Activated CD4-positive, alpha-beta T cell treated with anti-CD3 and anti-CD28 coated beads for 36 hours (primary cell): ENCODE data around the gene CACNA2D3. TPM values are rescaled to one million over a fixed set of nuclear protein-coding genes. Genes with fewer than 3 reads are reported as not detected.
A peak's percentile ranks its signal among the peaks of the same experiment; 100 is the strongest.

Experiments
- ATAC-seq: fragments of 200-7000 bp; cut with Tn5 transposase; one replicate; pipeline ENCODE4 v1.10.0; 2021; ENCODE audit warnings: mild to moderate bottlenecking, moderate library complexity
- CTCF ChIA-PET: fragments of 350-600 bp; sonication (Branson Sonifier 250); formaldehyde crosslinking; loops from one replicate; lab custom pipeline; 2021; ENCODE audit warnings: antibody characterized with exemption; lab: Charles Lee
- POLR2A ChIA-PET: fragments of 350-600 bp; sonication (Branson Sonifier 250); formaldehyde crosslinking; loops from one replicate; lab custom pipeline; 2021; ENCODE audit warnings: antibody characterized with exemption, inconsistent platforms; lab: Charles Lee
- DNase-seq: peaks from one replicate; pipeline ENCODE4 v3.0.0-alpha.2; 2020
- H3K27ac Mint-ChIP-seq: one replicate; pipeline ENCODE4 v1.8.0; 2021; ENCODE audit warnings: mixed read lengths
- H3K27me3 Mint-ChIP-seq: one replicate; pipeline ENCODE4 v1.8.0; 2021; ENCODE audit warnings: mixed read lengths
- H3K36me3 Mint-ChIP-seq: one replicate; pipeline ENCODE4 v1.8.0; 2021; ENCODE audit warnings: low read depth, mixed read lengths
- H3K4me1 Mint-ChIP-seq: one replicate; pipeline ENCODE4 v1.8.0; 2021; ENCODE audit warnings: mixed read lengths
- H3K4me3 Mint-ChIP-seq: one replicate; pipeline ENCODE4 v1.8.0; 2021; ENCODE audit warnings: mild to moderate bottlenecking, moderate library complexity, mixed read lengths
- H3K9me3 Mint-ChIP-seq: one replicate; pipeline ENCODE4 v1.8.0; 2021; ENCODE audit warnings: low read depth, mixed read lengths
- intact Hi-C, 2 experiments: fragments of 100-400 bp; cut with DNase I in 1 of 2; cut with micrococcal nuclease in 1 of 2; formaldehyde crosslinking; loops; one replicate each; pipeline versions ENCODE4 v1.14.2 to v1.15.1; 2022 to 2024; cut with DNase I, micrococcal nuclease
- total RNA-seq, 2 experiments: library from RNA; stranded (reverse); gene quantifications; one replicate each; pipeline ENCODE4 v1.2.3, GENCODE V29; 2021

CACNA2D3 gene
- total RNA-seq, 2 experiments from 2014 or later = not detected

DNA sequence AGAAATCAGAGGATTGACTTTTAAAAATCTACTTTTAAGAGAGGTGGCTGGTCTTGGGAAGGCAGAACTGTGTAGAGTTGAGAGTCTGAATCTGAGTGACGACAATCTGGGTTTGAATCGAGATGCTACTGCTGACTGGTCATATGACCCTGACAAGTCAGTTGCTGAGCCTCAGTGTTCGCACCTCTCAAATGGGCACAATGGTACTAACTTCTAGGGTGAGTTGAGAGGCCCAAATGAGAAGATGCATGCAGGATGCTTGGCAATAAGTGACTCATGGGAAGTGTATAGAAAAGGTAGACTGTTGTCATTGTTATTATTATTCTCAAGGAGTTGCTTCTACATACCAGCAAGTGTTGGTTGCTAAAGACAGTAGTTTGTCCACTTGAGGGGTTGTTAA is 10.3 kb downstream of the CACNA2D3 start:
- ChIA-PET POLR2A (no interaction called here), CTCF (no interaction called here)
- Mint-ChIP-seq H3K27me3 (peaks cover 6% of the 10 kb centered on the region), H3K4me1 (no peaks in the 10 kb centered on the region), H3K36me3 (no peaks in the 10 kb centered on the region), H3K27ac (no peak overlapping the region), H3K4me3 (no peak overlapping the region), H3K9me3 (no peaks in the 10 kb centered on the region)
- ATAC-seq = no peak
- DNase-seq = no peak
- intact Hi-C loops = no loop called here

DNA sequence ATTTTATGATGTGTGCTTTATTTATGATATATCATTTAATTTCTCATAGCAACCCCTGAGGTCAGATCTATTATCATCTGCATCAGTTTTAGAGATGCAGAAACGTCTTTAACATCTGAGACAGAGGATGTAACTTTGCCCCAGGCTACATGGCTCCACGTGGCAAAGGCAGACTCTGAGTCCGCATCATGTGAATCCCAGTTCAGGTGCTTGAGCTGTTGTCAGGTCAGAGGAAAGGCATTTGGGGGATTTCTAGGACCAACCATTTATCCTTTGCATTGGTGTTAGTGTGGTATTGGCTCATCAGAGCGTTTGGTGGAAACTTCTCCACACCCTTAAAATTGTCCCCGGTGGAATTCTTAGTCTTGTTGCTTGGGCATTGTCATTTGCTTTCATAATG is 10.8 kb downstream of the CACNA2D3 start:
- POLR2A ChIA-PET = no interaction called here
- no peak for ATAC-seq
- CTCF ChIA-PET = no interaction called here
- no peaks in the 10 kb centered on the region for H3K9me3 Mint-ChIP-seq
- DNase-seq = no peak
- H3K4me1 Mint-ChIP-seq = no peaks in the 10 kb centered on the region
- intact Hi-C loops = no loop called here
- H3K27me3 Mint-ChIP-seq = peaks cover 6% of the 10 kb centered on the region
- H3K4me3 Mint-ChIP-seq = no peak overlapping the region
- no peak overlapping the region for H3K27ac Mint-ChIP-seq
- H3K36me3 Mint-ChIP-seq = no peaks in the 10 kb centered on the region

DNA sequence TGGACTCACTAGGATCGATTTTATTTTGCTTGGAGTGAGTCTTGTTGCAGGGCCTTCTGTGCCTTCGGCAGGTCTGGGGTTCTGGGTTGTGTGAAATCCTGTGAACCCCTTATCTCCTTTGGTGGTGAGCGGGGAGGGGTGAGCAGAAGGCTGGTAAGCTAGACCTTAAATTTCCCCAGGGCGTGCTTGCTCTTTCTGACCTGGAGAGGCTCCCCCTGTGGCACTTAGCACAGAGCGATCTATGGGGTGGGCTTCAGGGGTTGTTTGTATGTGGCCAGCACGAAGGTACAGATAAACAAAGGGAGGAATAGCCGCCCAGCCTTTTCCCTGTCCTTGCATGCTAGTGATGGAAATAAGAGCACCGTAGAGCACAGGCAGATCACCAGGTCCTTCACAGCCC is 11.8 kb downstream of the CACNA2D3 start:
- Mint-ChIP-seq H3K36me3 (no peaks in the 10 kb centered on the region), H3K27ac (no peak overlapping the region)

DNA sequence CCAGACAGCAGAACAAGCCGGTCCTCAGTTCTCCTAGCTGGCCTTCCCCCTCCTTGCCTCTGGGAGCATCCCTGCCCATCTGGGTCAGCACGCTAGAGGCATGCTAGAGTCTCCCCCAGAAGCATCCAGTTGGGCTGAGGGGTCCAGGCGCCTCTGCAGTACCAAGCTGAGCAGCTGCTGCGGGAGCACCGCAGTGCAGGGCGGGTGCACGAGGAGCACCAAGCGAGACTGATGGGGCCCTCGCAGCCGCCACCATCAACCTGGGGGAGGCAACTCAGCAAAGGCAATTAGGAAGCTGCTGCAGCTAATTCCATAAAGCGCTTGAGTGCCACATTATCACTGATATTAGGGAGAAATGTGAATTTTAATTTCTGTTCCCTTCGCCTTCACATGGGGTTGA is 12.4 kb downstream of the CACNA2D3 start:
- no peaks in the 10 kb centered on the region for H3K4me1 Mint-ChIP-seq
- CTCF ChIA-PET = no interaction called here
- H3K9me3 Mint-ChIP-seq = no peaks in the 10 kb centered on the region
- H3K27ac Mint-ChIP-seq = no peak overlapping the region
- DNase-seq (no peak), ATAC-seq (no peak)
- no peak overlapping the region for H3K4me3 Mint-ChIP-seq
- intact Hi-C loops = no loop called here
- H3K36me3 Mint-ChIP-seq = no peaks in the 10 kb centered on the region
- POLR2A ChIA-PET = no interaction called here
- peaks cover 4% of the 10 kb centered on the region for H3K27me3 Mint-ChIP-seq

More for the DNA sequence above, 11.8 kb downstream of the CACNA2D3 start:
- H3K9me3 Mint-ChIP-seq = no peaks in the 10 kb centered on the region
- peaks cover 4% of the 10 kb centered on the region for H3K27me3 Mint-ChIP-seq
- H3K4me1 Mint-ChIP-seq = no peaks in the 10 kb centered on the region
- ChIA-PET POLR2A (no interaction called here), CTCF (no interaction called here)
- DNase-seq (no peak), ATAC-seq (no peak)
- intact Hi-C loops = no loop called here
- H3K4me3 Mint-ChIP-seq = no peak overlapping the region

DNA sequence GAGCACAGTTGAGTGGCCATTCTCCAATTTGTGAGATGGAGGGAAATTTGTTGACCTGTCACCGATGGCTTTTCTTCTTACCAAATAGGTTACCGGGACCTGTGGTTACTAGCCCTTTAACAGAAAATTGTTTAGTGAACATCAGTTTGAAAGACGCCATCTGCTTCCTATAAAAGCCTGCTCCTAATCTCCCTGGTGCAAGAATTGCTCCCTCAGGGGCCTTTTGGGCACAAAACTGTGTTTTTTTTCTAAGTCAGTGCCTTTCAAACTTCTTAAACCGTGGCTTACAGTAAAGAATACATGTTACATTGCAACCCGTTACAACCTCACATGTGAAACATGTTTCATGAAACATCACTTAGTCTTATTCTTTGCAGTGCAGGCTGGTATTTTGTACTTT is 15.0 kb downstream of the CACNA2D3 start:
- ChIA-PET CTCF (no interaction called here), POLR2A (no interaction called here)
- peaks cover 4% of the 10 kb centered on the region for H3K27me3 Mint-ChIP-seq
- H3K4me3 Mint-ChIP-seq = no peak overlapping the region
- no peaks in the 10 kb centered on the region for H3K9me3 Mint-ChIP-seq
- DNase-seq (no peak), ATAC-seq (no peak)
- intact Hi-C loops = no loop called here
- no peaks in the 10 kb centered on the region for H3K36me3 Mint-ChIP-seq
- H3K27ac Mint-ChIP-seq = no peak overlapping the region
- no peaks in the 10 kb centered on the region for H3K4me1 Mint-ChIP-seq

DNA sequence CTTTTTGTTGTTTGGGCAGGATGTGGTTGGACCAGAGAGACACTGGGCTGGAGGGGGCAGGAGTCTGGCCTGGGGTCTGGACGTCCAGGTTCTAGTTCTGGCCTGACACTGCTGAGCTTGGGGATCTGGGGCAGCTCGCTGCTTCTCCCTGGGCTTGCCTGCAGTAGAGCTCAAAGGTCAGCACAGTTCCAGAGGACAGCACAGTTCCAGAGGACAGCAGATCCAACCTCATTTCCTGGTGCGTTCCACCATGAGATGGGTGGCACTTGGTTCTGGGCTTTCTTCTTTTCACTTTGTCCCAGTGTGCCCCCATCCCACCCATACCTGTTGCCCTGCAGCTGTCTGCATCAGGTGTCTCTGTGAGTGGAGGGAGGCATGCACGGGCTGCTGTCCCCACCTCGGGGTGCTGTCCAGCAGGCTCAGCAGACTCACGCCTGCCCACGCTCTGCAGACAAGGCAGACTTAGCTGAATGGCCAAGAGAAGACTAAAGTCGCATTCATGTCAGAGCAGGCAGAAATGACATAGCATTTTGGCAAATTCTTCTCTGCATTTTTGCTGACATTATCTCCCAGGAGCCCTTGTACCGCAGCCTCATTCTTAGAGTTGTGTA is 16.7 kb downstream of the CACNA2D3 start:
- no peak for ATAC-seq
- no peak overlapping the region for H3K27ac Mint-ChIP-seq
- ChIA-PET CTCF (no interaction called here), POLR2A (no interaction called here)
- no peaks in the 10 kb centered on the region for H3K36me3 Mint-ChIP-seq
- no peaks in the 10 kb centered on the region for H3K9me3 Mint-ChIP-seq
- peaks cover 2% of the 10 kb centered on the region for H3K27me3 Mint-ChIP-seq
- H3K4me3 Mint-ChIP-seq = no peak overlapping the region
- intact Hi-C loops = no loop called here
- no peak for DNase-seq
- no peaks in the 10 kb centered on the region for H3K4me1 Mint-ChIP-seq

DNA sequence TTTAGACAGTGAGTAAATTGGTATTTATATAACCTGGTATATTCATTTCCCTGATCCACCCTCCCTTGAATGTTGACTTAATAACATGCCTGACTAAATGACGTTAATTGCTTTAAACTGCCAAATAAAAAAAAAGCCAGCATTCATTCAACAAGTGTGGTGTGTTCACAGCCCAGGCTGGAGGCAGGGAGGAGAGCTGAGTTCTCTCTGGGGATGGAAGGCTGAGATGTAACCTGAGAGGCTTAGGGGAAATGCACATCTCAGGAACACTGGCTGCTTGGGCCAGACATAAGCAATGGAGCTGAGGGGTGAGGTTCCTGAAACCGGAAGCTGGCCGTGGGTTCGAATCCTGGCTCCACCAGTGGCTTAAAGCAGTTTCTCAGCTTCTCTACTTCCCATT is 17.3 kb downstream of the CACNA2D3 start:
- intact Hi-C loops = no loop called here
- no peak for DNase-seq
- Mint-ChIP-seq H3K36me3 (no peaks in the 10 kb centered on the region), H3K4me1 (no peaks in the 10 kb centered on the region), H3K27ac (no peak overlapping the region), H3K4me3 (no peak overlapping the region), H3K9me3 (no peaks in the 10 kb centered on the region), H3K27me3 (peaks cover 5% of the 10 kb centered on the region)
- POLR2A ChIA-PET = no interaction called here
- no peak for ATAC-seq
- CTCF ChIA-PET = interaction anchor here (0.7 kb wide), 1 partner anchor 396 kb away, joined by 3 read pairs; no protein-coding TSS in a partner anchor

DNA sequence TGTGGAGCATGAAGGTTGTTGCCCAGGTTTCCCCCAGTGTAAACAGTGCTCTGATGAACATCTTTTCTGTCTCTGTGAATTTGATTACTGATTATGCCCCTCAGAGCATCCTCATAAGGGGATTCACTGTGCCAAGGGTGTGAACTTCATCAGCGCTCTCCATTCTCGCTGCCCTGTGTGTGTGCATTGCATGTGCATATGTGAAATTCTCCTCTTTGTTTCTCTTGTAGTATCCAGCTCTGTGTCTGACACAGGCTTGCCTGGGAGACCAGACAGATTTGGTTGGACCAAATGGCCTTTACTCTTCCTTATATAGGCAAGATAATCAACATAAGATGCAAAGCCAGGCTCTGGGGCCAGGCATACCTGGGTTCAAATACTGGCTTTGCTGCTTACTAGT is 21.9 kb downstream of the CACNA2D3 start:
- Mint-ChIP-seq H3K4me1 (no peaks in the 10 kb centered on the region), H3K36me3 (no peaks in the 10 kb centered on the region), H3K27ac (no peak overlapping the region), H3K27me3 (peaks cover 12% of the 10 kb centered on the region), H3K4me3 (no peak overlapping the region), H3K9me3 (no peaks in the 10 kb centered on the region)
- DNase-seq (no peak), ATAC-seq (no peak)
- intact Hi-C loops = no loop called here
- POLR2A ChIA-PET = no interaction called here
- CTCF ChIA-PET = no interaction called here

DNA sequence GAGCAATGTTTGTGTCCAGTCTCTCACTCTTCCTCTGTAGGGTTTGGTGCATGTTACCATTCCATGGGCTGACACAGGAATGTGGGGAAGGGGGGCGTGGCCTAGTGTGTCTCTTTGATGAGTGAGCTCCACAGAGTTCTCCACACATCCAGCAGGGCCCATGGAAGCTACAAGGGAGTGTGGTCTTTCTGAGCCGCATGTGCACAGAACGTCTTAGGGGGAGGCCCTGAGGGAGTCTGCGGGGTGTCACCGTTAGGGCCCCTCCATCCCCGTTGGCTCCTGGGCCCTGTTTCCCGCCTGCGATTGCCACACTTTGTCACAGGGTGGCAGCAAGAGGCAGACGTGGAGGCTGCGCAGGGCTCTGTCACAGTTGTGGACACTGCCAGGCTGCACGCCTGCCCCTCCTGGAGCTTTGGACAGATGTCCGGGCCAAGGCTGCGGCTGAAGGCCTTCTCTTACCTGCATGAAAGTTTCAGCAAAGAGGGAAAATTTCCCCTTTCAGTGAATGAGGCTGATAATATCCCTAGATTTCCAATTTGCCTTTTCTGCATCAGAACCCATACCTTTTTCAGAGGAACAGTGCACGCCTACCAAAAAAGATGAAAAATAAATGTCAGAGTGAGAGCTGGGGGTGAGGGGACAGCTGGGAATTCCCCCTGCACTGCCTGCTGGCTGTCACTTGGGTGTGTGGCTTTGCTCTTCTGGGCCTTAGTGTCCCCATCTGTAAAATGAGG is 24.3 kb downstream of the CACNA2D3 start:
- H3K27ac Mint-ChIP-seq = no peak overlapping the region
- no peaks in the 10 kb centered on the region for H3K36me3 Mint-ChIP-seq
- no peaks in the 10 kb centered on the region for H3K4me1 Mint-ChIP-seq
- POLR2A ChIA-PET = no interaction called here
- no peak for ATAC-seq
- intact Hi-C loops = loop anchor here in 1 of 2 experiments (2.0 kb wide), 1 partner anchor 228 kb away; no protein-coding TSS in a partner anchor
- no peak overlapping the region for H3K4me3 Mint-ChIP-seq
- CTCF ChIA-PET = interaction anchor here (0.6 kb wide), 1 partner anchor 71 kb away, joined by 3 read pairs; no protein-coding TSS in a partner anchor
- H3K27me3 Mint-ChIP-seq = peaks cover 11% of the 10 kb centered on the region
- no peaks in the 10 kb centered on the region for H3K9me3 Mint-ChIP-seq
- DNase-seq = peak; percentile 33

DNA sequence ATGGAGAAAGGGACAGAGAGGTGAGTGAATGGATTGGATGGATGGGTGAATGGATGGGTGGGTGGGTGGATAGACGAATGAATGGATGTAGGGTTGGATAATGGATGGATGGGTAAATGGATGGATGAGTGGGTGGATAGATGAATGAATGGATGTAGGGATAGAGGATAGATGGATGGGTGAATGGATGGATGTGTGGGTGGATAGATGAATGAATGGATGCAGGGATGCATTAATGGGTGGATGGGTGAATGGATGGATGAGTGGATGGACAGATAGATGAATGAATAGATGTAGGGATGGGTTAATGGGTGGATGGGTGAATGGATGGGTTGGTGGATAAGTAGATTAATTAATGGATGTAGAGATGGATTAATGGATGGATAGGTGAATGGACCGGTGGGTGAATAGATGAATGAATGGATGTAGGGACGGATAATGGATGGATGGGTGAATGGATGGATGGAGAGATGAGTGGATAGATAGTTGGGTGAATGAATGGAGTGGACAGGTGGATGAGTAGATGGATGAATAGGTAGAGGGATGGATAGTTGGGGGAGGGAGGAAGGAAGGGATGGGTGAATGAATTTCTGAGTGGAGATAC is 28.6 kb downstream of the CACNA2D3 start:
- no peak for ATAC-seq
- peaks cover 7% of the 10 kb centered on the region for H3K27me3 Mint-ChIP-seq
- CTCF ChIA-PET = no interaction called here
- POLR2A ChIA-PET = no interaction called here
- no peaks in the 10 kb centered on the region for H3K4me1 Mint-ChIP-seq
- H3K4me3 Mint-ChIP-seq = no peak overlapping the region
- DNase-seq = no peak
- H3K36me3 Mint-ChIP-seq = no peaks in the 10 kb centered on the region
- H3K9me3 Mint-ChIP-seq = no peaks in the 10 kb centered on the region
- no peak overlapping the region for H3K27ac Mint-ChIP-seq
- intact Hi-C loops = no loop called here

DNA sequence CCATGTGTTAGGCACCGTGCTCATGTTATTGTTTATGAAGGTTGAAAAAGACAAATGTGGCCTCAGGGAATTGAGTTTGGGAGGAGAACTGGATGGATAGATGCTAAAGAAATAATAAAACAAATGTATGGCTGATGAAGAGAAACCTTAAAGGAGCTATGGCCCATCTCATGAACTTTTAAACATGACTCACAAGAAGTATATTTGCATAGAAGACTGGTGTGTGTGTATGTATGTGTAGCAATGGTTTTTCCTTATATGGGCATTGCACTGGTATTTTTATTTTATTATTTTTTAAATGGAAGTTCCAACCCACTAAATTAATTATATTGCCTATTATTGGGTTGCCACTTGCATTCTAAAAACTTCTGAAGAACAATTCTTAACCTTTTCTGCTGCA is 31.1 kb downstream of the CACNA2D3 start:
- DNase-seq (no peak), ATAC-seq (no peak)
- peaks cover 3% of the 10 kb centered on the region for H3K27me3 Mint-ChIP-seq
- CTCF ChIA-PET = no interaction called here
- H3K27ac Mint-ChIP-seq = no peak overlapping the region
- H3K9me3 Mint-ChIP-seq = no peaks in the 10 kb centered on the region
- no peak overlapping the region for H3K4me3 Mint-ChIP-seq
- POLR2A ChIA-PET = interaction anchor here (0.6 kb wide), 1 partner anchor 64 kb away, joined by 4 read pairs; no protein-coding TSS in a partner anchor
- intact Hi-C loops = no loop called here
- no peaks in the 10 kb centered on the region for H3K36me3 Mint-ChIP-seq
- H3K4me1 Mint-ChIP-seq = no peaks in the 10 kb centered on the region

DNA sequence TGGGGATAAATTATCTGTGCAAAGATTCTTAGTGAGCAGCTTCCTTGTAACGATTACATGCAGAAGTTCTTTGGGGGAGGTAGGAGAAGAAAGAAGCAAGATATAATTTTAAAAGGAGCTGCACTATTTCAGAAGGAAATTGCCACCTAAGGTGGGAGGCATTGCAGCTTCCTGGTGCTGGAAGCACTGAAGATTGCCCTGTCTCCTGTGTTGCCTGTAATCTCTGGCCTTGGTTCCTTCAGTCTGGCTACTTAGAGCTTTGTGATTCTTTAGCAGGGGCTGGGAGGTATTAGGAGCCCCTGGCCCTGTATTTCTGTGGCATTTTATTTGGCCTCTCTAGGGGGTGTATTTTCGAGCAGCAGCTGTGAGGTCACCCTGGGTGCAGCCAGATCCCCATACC is 35.5 kb downstream of the CACNA2D3 start:
- H3K27ac Mint-ChIP-seq = no peak overlapping the region
- no peak for ATAC-seq
- DNase-seq = no peak
- intact Hi-C loops = no loop called here
- CTCF ChIA-PET = no interaction called here
- H3K9me3 Mint-ChIP-seq = no peaks in the 10 kb centered on the region
- POLR2A ChIA-PET = no interaction called here
- H3K36me3 Mint-ChIP-seq = no peaks in the 10 kb centered on the region
- H3K27me3 Mint-ChIP-seq = peaks cover 9% of the 10 kb centered on the region
- H3K4me3 Mint-ChIP-seq = no peak overlapping the region
- H3K4me1 Mint-ChIP-seq = no peaks in the 10 kb centered on the region
